Measurements from ENCODE around the gene SEPTIN11. TPM values are rescaled to one million over a fixed set of nuclear protein-coding genes. Genes with fewer than 3 reads are reported as not detected.
A peak's percentile ranks its signal among the peaks of the same experiment; 100 is the strongest.

Gene SEPTIN11
- total and polyA plus RNA-seq, 2 of the 4 experiments (the other 2 are of a cell fraction): 267 to 573 TPM

GRCh38 chr4:76955182-76955581 is 5.6 kb downstream of the SEPTIN11 start:
- Histone ChIP-seq H3K4ac (ENCODE audit: low read depth, low read length) (no peak overlapping the region), H4K8ac (ENCODE audit: low read depth in 2 of 2, low read length in 2 of 2) (no peak overlapping the region), H3K56ac (ENCODE audit: extremely low read depth, insufficient read depth, low read length) (no peak overlapping the region), H2BK5ac (ENCODE audit: low read depth, low read length, poor library complexity, severe bottlenecking) (no peak overlapping the region), H3K23ac (ENCODE audit: low read depth, low read length) (peak overlapping the region; percentile 68), H3K36me3 (ENCODE audit: control insufficient read depth, insufficient read depth, low read length) (peaks cover 15% of the 10 kb centered on the region), H3K27ac (ENCODE audit: insufficient read depth, low read length) (no peak overlapping the region), H4K5ac (ENCODE audit: low read depth, low read length) (no peak overlapping the region), H2BK120ac (ENCODE audit: low read depth, low read length) (no peak overlapping the region), H3K4me2 (ENCODE audit: low read depth, low read length) (peak overlapping the region; percentile 51), H3K9me1 (ENCODE audit: insufficient read depth, low read length) (peaks cover 32% of the 10 kb centered on the region), H3K4me1 (ENCODE audit: control insufficient read depth, insufficient read depth, low read length) (peaks cover 22% of the 10 kb centered on the region), H4K20me1 (ENCODE audit: insufficient read depth, low read length) (peaks cover 94% of the 10 kb centered on the region), H2AFZ (replicated peaks; ENCODE audit: low read length, poor library complexity) (no peak overlapping the region), H3K4me3 (ENCODE audit: insufficient read depth, low read depth, low read length) (no peak overlapping the region), H3K27me3 (ENCODE audit: control insufficient read depth, insufficient read depth, low read length) (no peaks in the 10 kb centered on the region), H2BK15ac (ENCODE audit: low read depth, low read length) (no peak overlapping the region), H2BK20ac (ENCODE audit: low read depth, low read length) (no peak overlapping the region), H2AK9ac (replicated peaks; ENCODE audit: low read depth, low read length, poor library complexity) (no peak overlapping the region), H3K9me3 (ENCODE audit: control insufficient read depth, insufficient read depth, low read length) (no peaks in the 10 kb centered on the region), H2AK5ac (ENCODE audit: low read depth, low read length) (no peak overlapping the region), H4K91ac (ENCODE audit: insufficient read depth, low read depth, low read length) (no peak overlapping the region; the same call in 1 of the 2 replicates), H3K9ac (ENCODE audit: low read depth, low read length) (no peak overlapping the region), H3K18ac (ENCODE audit: low read depth, low read length) (no peak overlapping the region), H3K79me1 (ENCODE audit: low read depth in 1 of 2, low read length in 2 of 2) (peaks cover 0 to 62% of the 10 kb centered on the region in 2 experiments; a peak in 3 of 4 replicates), H3K14ac (replicated peaks; ENCODE audit: low read depth, low read length) (no peak overlapping the region; the same call in 1 of the 2 replicates)
- dilution Hi-C loops (cut with HindIII; ENCODE audit: low sequenced_read_pairs, unreplicated experiment) (no loop called here), in situ Hi-C loops (cut with MboI; ENCODE audit: low sequenced_read_pairs) (loop anchor here (10.0 kb wide), 1 partner anchor 70 kb away; no protein-coding TSS in a partner anchor), intact Hi-C loops (cut with micrococcal nuclease) (no loop called here)
- no peak for ATAC-seq (ENCODE audit: low read depth)
- DNase-seq: peak; percentile 69
- TF ChIP-seq MAZ (IDR thresholded peaks at IDR 0.05; ENCODE audit: borderline replicate concordance, low read depth, low read length) (no peak), BHLHE40 (IDR thresholded peaks at IDR 0.05; ENCODE audit: low read depth, low read length) (no peak; the same call in 1 of the 2 replicates), SMC3 (IDR thresholded peaks at IDR 0.05; ENCODE audit: low read depth, low read length) (no peak), RCOR1 (IDR thresholded peaks at IDR 0.05; ENCODE audit: insufficient replicate concordance, low read length) (no peak), RAD21 (IDR thresholded peaks at IDR 0.05; ENCODE audit: low read length) (no peak), CEBPB (IDR thresholded peaks at IDR 0.05; ENCODE audit: low read depth, low read length) (no peak), POLR2A (IDR thresholded peaks at IDR 0.05; ENCODE audit: low read depth, low read length) (no peak), NFE2L2 (IDR thresholded peaks at IDR 0.05; ENCODE audit: low read depth, low read length) (no peak), MXI1 (IDR thresholded peaks at IDR 0.05; ENCODE audit: borderline replicate concordance, low read depth, low read length) (no peak), FOS (IDR thresholded peaks at IDR 0.05; ENCODE audit: low read depth, low read length) (no peak), ELK1 (IDR thresholded peaks at IDR 0.05; ENCODE audit: borderline replicate concordance, low read depth, low read length) (no peak), CHD1 (IDR thresholded peaks at IDR 0.05; ENCODE audit: low read depth, low read length) (no peak), MAFK (IDR thresholded peaks at IDR 0.05; ENCODE audit: low read depth, low read length) (no peak), CTCF (conservative IDR thresholded peaks at IDR 0.05; ENCODE audit: low read depth, low read length) (no peak), USF2 (IDR thresholded peaks at IDR 0.05; ENCODE audit: low read depth, low read length) (no peak), RFX5 (IDR thresholded peaks at IDR 0.05; ENCODE audit: low read depth, low read length) (no peak)
- ChIA-PET POLR2A (ENCODE audit: unreplicated experiment) (interaction anchor here (0.6 kb wide), 1 partner anchor 223 kb away, joined by 5 read pairs; no protein-coding TSS in a partner anchor), CTCF (interaction anchor here (0.5 kb wide), 1 partner anchor 197 kb away, joined by 4 read pairs; no protein-coding TSS in a partner anchor)
- BruUV-seq (replicated peaks): no TSS peak
- whole genome bisulfite sequencing, 2 experiments (ENCODE audit: extremely low coverage in 2 of 2, insufficient read length in 1 of 2): no CpG with 5 or more reads among the region's 1 CpG

All from IMR-90 (cell line).